IPS-18a (cell line): ENCODE results near the gene AK6.
"Not testable (repeated sequence)": the region's sequence is repeated elsewhere in the genome, so short reads cannot be mapped to it uniquely, and the experiment has no call there.

Experiments used
- H3K27ac ChIP-seq: one replicate; pipeline ENCODE4 v1.5.1; 2013; ENCODE audit warnings: low read length
- H3K27me3 ChIP-seq: one replicate; pipeline ENCODE4 v1.6.1; 2013; ENCODE audit warnings: mild to moderate bottlenecking, low read length; ENCODE audit not compliant: control insufficient read depth, insufficient read depth
- H3K36me3 ChIP-seq: one replicate; pipeline ENCODE4 v1.6.1; 2013; ENCODE audit warnings: low read depth, low read length; ENCODE audit not compliant: control insufficient read depth
- H3K4me1 ChIP-seq: one replicate; pipeline ENCODE4 v1.6.1; 2013; ENCODE audit warnings: low read depth, low read length; ENCODE audit not compliant: control insufficient read depth
- H3K4me3 ChIP-seq: one replicate; pipeline ENCODE4 v1.5.1; 2013; ENCODE audit warnings: low read length
- H3K9ac ChIP-seq: one replicate; pipeline ENCODE4 v1.6.1; 2013; ENCODE audit warnings: mild to moderate bottlenecking, low read length, moderate library complexity
- H3K9me3 ChIP-seq: one replicate; pipeline ENCODE4 v1.6.1; 2013; ENCODE audit warnings: low read depth, low read length; ENCODE audit not compliant: control insufficient read depth

AK6 gene

GRCh38 chr5:69369340-69370121 is at the start of gene AK6, which contains the start of the genes RAD17 and TAF9:
Gene AK6 (minus strand): TSS chr5:69369520. CDS start chr5:69369490, 30 bp downstream.
Gene RAD17 (plus strand): TSS chr5:69369818. CDS start chr5:69372209, 2,391 bp downstream.
Gene TAF9 (minus strand): TSS chr5:69369520. CDS start chr5:69365737, 3,783 bp downstream.
- peaks cover 26% of the 10 kb centered on the region for H3K36me3 ChIP-seq
- H3K9me3 ChIP-seq: no peaks in the 10 kb centered on the region
- peak within 1 kb of the TSS; percentile 94 for H3K27ac ChIP-seq
- H3K9ac ChIP-seq: peak within 1 kb of the TSS; percentile 98
- H3K4me1 ChIP-seq: peaks cover 12% of the 10 kb centered on the region
- H3K4me3 ChIP-seq: peak within 1 kb of the TSS; percentile 97
- H3K27me3 ChIP-seq: no peaks in the 10 kb centered on the region

DNA sequence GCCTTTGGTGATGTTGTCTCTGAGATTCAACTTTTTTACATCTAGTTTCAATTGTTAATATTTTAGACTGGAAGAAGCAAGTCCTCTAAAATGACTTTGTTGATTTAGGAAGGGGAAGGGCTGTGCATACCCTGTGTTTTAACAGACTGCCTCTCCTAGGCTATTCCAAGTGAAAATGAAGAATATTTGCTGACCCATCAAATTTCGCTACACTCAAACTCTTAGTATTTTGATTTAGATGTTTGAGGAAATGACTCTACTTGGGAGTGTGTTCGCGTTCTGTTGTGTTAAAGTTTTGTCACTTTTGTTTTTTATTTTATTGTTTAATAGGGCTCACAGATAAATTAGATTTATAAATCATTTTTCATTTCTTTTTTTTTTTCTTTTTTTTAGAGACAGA is 49.2 kb upstream of the AK6 start:
- Histone ChIP-seq H3K4me3 (no peak overlapping the region), H3K9me3 (no peaks in the 10 kb centered on the region), H3K9ac (no peak overlapping the region), H3K27me3 (peaks cover 17% of the 10 kb centered on the region), H3K27ac (no peak overlapping the region), H3K36me3 (peaks cover 3% of the 10 kb centered on the region), H3K4me1 (peaks cover 7% of the 10 kb centered on the region)

GRCh38 chr5:69416699-69417098 is 47.4 kb upstream of the AK6 start:
- Histone ChIP-seq H3K27ac (no peak overlapping the region), H3K4me1 (peaks cover 7% of the 10 kb centered on the region), H3K36me3 (peaks cover 5% of the 10 kb centered on the region), H3K9me3 (no peaks in the 10 kb centered on the region), H3K9ac (peak overlapping the region; percentile 93), H3K27me3 (peaks cover 17% of the 10 kb centered on the region), H3K4me3 (peak overlapping the region; percentile 82)

- H3K4me1 ChIP-seq: peaks cover 7% of the 10 kb centered on the region
- H3K9ac ChIP-seq: peak overlapping the region; percentile 93
- peak overlapping the region; percentile 82 for H3K4me3 ChIP-seq
- no peaks in the 10 kb centered on the region for H3K9me3 ChIP-seq
- H3K27ac ChIP-seq: no peak overlapping the region
- peaks cover 9% of the 10 kb centered on the region for H3K36me3 ChIP-seq
- H3K27me3 ChIP-seq: peaks cover 17% of the 10 kb centered on the region
Observed at GRCh38 chr5:69416180-69416579, 46.9 kb upstream of the AK6 start.

- peak overlapping the region; percentile 93 for H3K9ac ChIP-seq
- peak overlapping the region; percentile 19 for H3K27ac ChIP-seq
- H3K9me3 ChIP-seq: no peaks in the 10 kb centered on the region
- peaks cover 7% of the 10 kb centered on the region for H3K4me1 ChIP-seq
- peaks cover 11% of the 10 kb centered on the region for H3K36me3 ChIP-seq
- H3K27me3 ChIP-seq: peaks cover 17% of the 10 kb centered on the region
- peak overlapping the region; percentile 82 for H3K4me3 ChIP-seq
Observed at GRCh38 chr5:69415584-69415958, 46.3 kb upstream of the AK6 start.

- peaks cover 7% of the 10 kb centered on the region for H3K4me1 ChIP-seq
- no peaks in the 10 kb centered on the region for H3K9me3 ChIP-seq
- peak within 1 kb of the TSS; percentile 19 for H3K27ac ChIP-seq
- H3K36me3 ChIP-seq: peaks cover 13% of the 10 kb centered on the region
- H3K27me3 ChIP-seq: peaks cover 17% of the 10 kb centered on the region
- H3K9ac ChIP-seq: peak within 1 kb of the TSS; percentile 93
- H3K4me3 ChIP-seq: peak within 1 kb of the TSS; percentile 82
Observed at GRCh38 chr5:69414885-69415583, 45.7 kb upstream of the AK6 start, which contains the start of gene MARVELD2. Gene MARVELD2 (plus strand): TSS chr5:69415116. CDS start chr5:69419386, 4,270 bp downstream.

DNA sequence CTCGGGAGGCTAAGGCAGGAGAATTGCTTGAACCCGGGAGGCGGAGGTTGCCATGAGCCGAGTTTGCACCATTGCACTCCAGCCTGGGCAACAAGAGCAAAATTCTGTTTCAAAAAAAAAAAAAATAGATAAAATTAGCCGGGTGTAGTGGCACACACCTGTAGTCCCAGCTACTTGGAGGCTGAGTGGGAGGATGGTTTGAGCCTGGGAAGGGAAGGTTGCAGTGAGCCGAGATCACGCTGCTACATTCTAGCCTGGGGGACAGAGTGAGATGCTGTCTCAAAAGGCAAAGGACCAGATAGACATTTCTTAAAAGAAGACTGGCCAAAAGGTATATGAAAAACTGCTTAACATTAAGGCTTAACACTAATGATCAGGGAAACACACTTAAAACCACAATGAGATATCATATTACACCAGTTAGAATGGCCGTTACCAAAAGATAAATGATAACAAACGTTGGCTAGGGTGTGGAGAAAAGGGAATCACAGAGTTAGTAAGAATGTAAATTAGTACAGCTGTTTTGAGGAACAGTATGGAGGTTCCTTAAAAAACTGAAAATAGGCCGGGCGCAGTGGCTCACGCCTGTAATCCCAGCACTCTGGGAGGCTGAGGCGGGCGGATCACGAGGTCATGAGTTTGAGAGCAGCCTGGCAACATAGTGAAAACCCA is 35.5 kb upstream of the AK6 start:
- Histone ChIP-seq H3K4me1 (no peaks in the 10 kb centered on the region), H3K27me3 (no peaks in the 10 kb centered on the region), H3K36me3 (peaks cover 14% of the 10 kb centered on the region), H3K9me3 (no peaks in the 10 kb centered on the region), H3K4me3 (no peak overlapping the region), H3K9ac (no peak overlapping the region), H3K27ac (no peak overlapping the region)

GRCh38 chr5:69378376-69378775 is 9.1 kb upstream of the AK6 start:
- no peaks in the 10 kb centered on the region for H3K27me3 ChIP-seq
- no peaks in the 10 kb centered on the region for H3K9me3 ChIP-seq
- no peaks in the 10 kb centered on the region for H3K4me1 ChIP-seq
- no peak overlapping the region for H3K9ac ChIP-seq
- H3K27ac ChIP-seq: no peak overlapping the region
- H3K36me3 ChIP-seq: peaks cover 47% of the 10 kb centered on the region
- H3K4me3 ChIP-seq: no peak overlapping the region

- H3K4me3 ChIP-seq: no peak overlapping the region
- peaks cover 30% of the 10 kb centered on the region for H3K36me3 ChIP-seq
- H3K4me1 ChIP-seq: peaks cover 5% of the 10 kb centered on the region
- no peak overlapping the region for H3K9ac ChIP-seq
- no peak overlapping the region for H3K27ac ChIP-seq
- H3K27me3 ChIP-seq: no peaks in the 10 kb centered on the region
- H3K9me3 ChIP-seq: no peaks in the 10 kb centered on the region
Observed at GRCh38 chr5:69374911-69375446, 5.7 kb upstream of the AK6 start.

- Histone ChIP-seq H3K27ac (no peak overlapping the region), H3K4me3 (no peak overlapping the region), H3K9me3 (no peaks in the 10 kb centered on the region), H3K9ac (no peak overlapping the region), H3K4me1 (peaks cover 12% of the 10 kb centered on the region), H3K27me3 (no peaks in the 10 kb centered on the region), H3K36me3 (peaks cover 21% of the 10 kb centered on the region)
Observed at GRCh38 chr5:69372394-69372793, 3.1 kb upstream of the AK6 start.

- Histone ChIP-seq H3K4me3 (peak overlapping the region; percentile 97), H3K4me1 (peaks cover 12% of the 10 kb centered on the region), H3K9ac (peak overlapping the region; percentile 98), H3K36me3 (peaks cover 25% of the 10 kb centered on the region)
- H3K27ac ChIP-seq, H3K9me3 ChIP-seq, H3K27me3 ChIP-seq: not testable (repeated sequence)
Observed at GRCh38 chr5:69370335-69370734, 1.0 kb upstream of the AK6 start.
